Activated CD4-positive, alpha-beta T cell treated with anti-CD3 and anti-CD28 coated beads for 48 hours (primary cell): Measurements from ENCODE around the gene MACROH2A1.
A peak's percentile ranks its signal among the peaks of the same experiment; 100 is the strongest.

Experiments
- DNase-seq: peaks from one replicate; pipeline ENCODE4 v3.0.0-alpha.2; 2020

The MACROH2A1 gene

DNA sequence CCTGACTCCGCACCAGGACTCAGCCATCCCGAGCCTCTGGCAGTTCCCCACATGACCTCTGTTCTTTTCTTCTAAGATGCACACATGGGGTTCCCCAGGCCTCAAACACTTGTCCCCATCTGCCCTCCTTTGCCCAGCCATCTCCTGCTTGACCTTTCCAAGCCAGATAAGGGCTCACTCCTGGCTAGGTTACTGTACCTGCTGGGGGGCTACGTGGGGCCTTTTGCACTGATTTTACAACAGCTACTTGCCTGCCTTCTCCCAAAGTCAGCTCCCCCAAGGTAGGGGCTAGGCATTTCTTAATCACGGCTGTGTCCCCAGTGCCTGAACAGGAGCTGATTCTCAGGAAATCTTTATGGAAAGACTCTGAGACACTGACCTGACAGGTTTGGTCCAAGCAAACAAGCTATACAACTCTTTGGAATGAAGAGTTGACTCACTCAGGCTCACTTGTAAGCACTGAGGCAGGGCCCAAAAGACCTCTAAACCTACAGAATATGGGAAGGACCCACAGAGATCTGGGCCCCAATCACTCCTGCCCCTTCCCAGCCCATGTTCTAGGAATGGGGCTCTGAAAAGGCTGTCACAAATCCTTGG, 2.5 kb downstream of the MACROH2A1 start:
- DNase-seq, result no peak

GRCh38 chr5:135395866-135396265, 3.2 kb downstream of the MACROH2A1 start:
- DNase-seq, result no peak

DNA sequence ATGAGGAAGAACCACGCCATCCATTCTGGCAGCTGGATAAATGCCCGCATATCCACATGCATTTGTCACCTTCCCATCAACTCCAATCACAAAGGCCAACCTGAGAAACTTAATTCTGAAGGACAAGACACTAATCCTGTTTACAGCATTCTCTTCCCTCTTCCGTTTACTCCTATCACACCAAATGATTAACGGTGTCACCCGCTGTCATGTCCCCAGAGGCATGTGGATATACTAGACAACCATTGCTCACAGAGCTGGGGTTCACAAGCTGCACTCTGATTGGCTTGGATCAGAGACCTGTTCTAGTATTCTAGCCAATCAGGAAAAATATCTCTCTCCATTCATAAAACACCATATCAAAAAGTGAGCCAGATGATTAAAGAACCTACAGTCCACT, 3.6 kb downstream of the MACROH2A1 start:
- DNase-seq, result no peak

GRCh38 chr5:135394095-135394494, 4.9 kb downstream of the MACROH2A1 start:
- DNase-seq, result no peak

DNA sequence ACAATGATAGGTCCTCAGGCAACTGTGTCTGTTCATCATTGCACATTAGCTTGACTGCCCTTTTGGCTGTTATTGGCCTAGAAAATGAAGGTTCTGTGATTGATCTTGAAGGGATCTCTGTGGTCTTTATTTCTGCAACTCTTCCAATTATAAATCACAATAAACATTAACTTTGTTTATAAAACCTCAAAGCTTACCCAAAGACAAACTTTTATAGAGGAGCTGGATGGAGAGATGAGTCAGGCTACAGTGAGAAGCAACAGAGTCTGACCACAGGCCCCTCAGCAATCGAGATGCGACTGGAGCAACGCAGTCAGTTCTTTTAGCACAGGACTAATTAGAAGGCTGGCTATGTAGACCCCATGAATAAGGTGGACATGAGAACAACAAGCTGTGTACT, 5.3 kb downstream of the MACROH2A1 start:
- no peak for DNase-seq

- DNase-seq, result no peak
Measured at GRCh38 chr5:135393229-135393628, 5.8 kb downstream of the MACROH2A1 start.

GRCh38 chr5:135392256-135392655, 6.8 kb downstream of the MACROH2A1 start:
- peak; percentile 27 for DNase-seq

DNA sequence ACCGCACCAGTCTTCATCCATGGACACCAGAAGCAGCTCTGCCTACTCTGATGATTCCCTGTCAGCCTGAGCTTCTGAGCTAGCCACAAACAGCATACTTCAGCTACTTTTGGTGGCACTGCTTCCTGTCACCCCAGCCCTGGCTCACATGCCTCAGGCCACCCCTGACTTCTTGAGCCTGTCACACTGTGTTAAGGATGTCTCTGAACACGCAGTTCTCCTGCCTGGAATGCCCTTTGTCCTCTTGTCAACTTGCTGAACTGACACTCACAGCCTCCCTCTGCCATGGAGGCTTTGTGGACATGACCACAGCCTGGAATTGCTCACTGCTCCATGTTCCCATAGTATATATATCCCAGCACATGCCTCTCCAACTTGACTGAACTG, 7.2 kb downstream of the MACROH2A1 start:
- no peak for DNase-seq

GRCh38 chr5:135391116-135391868, 7.7 kb downstream of the MACROH2A1 start:
- no peak for DNase-seq

DNA sequence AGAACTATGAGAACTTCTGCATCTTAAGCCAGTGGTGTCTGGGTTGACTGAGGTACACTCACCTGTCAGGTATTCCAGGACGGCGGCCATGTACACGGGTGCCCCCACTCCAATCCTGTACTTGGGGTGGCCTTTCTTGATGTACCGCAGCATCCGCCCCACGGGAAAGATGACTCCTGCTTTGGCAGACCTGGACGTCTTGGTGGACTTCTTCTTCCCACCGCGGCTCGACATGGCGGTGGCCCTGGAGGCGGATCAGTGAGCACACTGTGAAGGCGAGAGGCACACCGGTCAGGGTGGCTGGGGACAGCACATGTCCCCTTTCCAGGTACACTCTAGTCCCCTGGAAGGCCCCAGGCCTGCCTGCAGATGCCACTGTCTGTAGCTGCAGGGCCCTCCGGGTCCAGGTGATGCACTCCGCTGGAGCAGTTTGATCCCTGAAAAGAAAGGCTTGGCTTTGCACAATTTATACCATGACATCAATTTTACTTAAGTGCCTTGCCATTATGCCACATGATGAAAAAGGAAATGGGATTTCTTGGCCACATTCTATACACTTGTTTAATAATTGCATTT, 10.1 kb downstream of the MACROH2A1 start:
- DNase-seq, result no peak

DNA sequence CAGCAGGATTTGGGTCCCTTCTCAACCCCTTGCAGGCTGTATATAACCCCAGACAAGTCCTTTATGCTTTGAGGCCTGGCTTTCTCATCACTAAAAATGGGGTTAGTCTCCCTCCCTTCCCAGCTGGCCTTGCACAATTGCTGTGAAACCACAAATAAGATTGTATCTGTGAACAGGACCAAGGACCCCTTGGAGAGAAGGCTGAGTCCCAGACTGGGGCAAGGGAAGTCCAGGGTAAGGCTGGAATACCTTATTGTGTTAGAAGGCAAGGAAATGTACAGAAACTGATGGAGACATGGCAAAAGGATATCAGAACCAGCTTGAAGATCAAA, 11.4 kb downstream of the MACROH2A1 start:
- no peak for DNase-seq

DNA sequence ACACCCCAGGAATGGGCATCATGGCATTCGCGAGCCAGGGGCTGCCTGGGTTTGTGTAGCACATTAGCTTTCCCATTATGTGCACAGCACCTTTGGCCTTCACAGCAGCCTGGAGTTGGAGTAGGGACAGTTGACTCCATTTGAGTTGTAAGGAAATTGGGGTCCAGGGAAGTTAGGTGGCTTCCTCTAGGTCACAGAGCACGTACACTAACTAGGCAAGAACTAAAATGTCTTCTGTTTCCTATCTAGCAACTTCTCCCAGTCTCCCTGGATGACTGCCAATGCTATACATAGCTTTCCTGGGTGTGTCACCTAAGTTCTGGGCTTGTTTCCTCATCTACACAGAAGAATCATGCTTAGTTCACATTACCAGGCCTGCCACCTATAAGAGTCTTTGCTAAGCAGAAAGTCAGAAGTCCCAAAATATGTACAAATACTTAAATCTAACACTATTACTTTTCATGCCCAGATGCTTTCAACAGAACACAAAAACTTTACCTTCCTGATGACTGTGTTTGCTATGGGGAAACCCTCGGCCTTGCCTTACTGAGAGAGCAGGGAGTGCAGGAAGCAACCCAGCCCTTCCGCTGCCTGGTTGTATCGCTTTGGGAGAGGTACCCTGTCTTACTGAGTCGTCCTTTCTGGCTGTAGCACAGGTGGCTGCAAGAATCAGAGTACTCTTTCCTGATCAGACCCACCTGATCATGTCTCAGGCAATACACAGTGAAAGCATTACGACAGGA, 12.0 kb downstream of the MACROH2A1 start:
- DNase-seq, result no peak

DNA sequence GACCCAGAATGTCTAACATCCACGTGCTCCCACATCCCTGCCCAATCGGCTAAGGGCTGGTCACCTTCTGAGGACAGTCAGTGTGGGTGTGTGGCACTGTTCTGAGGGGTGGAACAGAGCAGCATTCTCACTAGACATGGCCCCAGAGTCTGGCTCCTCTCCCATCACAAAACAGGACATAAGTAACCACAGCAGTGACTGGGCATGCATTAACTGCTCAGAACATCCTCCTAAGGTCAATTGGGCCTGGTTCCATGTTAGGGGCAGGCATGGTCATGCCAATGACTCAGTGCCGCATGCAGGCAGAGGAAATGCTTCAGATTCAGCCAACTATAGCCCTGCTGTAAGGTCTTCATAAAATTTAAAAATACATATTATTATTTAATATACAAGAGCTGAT, 12.9 kb downstream of the MACROH2A1 start:
- no peak for DNase-seq

GRCh38 chr5:135385576-135385975, 13.5 kb downstream of the MACROH2A1 start:
- no peak for DNase-seq

- no peak for DNase-seq
Measured at GRCh38 chr5:135384898-135385297, 14.1 kb downstream of the MACROH2A1 start.

- no peak for DNase-seq
Measured at GRCh38 chr5:135383803-135384495, 15.1 kb downstream of the MACROH2A1 start.

DNA sequence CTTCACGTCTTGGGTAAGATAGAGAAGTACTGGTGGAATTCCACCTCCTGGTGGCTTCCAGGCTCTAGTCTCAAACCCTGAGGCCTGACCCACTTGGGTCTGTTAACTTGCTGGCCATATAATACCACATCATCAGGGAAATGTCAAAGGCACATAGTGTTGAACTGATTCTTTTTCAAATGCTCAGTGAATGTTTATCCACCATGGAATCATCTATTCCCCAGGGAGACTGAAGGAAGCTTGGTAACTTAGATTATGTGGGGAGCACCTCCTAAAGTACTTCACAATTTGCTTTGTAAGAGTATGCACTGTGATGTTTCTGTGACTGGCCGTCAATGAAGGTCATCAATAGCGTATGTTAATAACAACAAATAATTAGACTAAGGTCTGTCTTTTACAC, 16.1 kb downstream of the MACROH2A1 start:
- DNase-seq, result no peak

- DNase-seq, result no peak
Measured at GRCh38 chr5:135382106-135382790, 16.8 kb downstream of the MACROH2A1 start.

GRCh38 chr5:135379046-135379654, 19.9 kb downstream of the MACROH2A1 start:
- no peak for DNase-seq

GRCh38 chr5:135377751-135378680, 21.0 kb downstream of the MACROH2A1 start:
- DNase-seq, result no peak
